GM23338 (cell line): Measurements from ENCODE around the gene DCST2.

Source experiments
- CREB1 ChIP-seq: fragments of 250-450 bp; sonication (Bioruptor Pico); IDR thresholded peaks from 2 replicates; pipeline ENCODE4 v1.5.0; 2020; ENCODE audit warnings: low read depth, mild to moderate bottlenecking, moderate library complexity
- CTCF ChIP-seq, 2 experiments: fragments of 200-600 bp in 1 of 2; sonication (generic) in 1 of 2; conservative IDR thresholded peaks; 2 replicates each; pipeline versions ENCODE4 v1.5.1 to v1.6.1; 2016 to 2017; ENCODE audit warnings: antibody characterized with exemption in 2 of 2, low read depth in 2 of 2, mild to moderate bottlenecking in 2 of 2, moderate library complexity in 1 of 2
- EZH2 ChIP-seq: fragments of 200-600 bp; sonication (generic); IDR thresholded peaks from one replicate; pipeline ENCODE4 v1.8.0; 2017; ENCODE audit warnings: antibody characterized with exemption, mild to moderate bottlenecking, low read depth; ENCODE audit not compliant: unreplicated experiment
- EZH2phosphoT487 ChIP-seq: fragments of 200-600 bp; sonication (generic); IDR thresholded peaks from one replicate; pipeline ENCODE4 v1.8.1; 2018; ENCODE audit warnings: antibody characterized with exemption; ENCODE audit not compliant: unreplicated experiment
- JUNB ChIP-seq: IDR thresholded peaks from one replicate; pipeline ENCODE4 v1.6.1; 2016; ENCODE audit warnings: antibody characterized with exemption; ENCODE audit not compliant: unreplicated experiment
- NANOG ChIP-seq: IDR thresholded peaks from 2 replicates; pipeline ENCODE4 v1.6.1; 2016; ENCODE audit warnings: antibody characterized with exemption, borderline replicate concordance
- POLR2AphosphoS5 ChIP-seq: IDR thresholded peaks from 2 replicates; pipeline ENCODE4 v1.6.1; 2016; ENCODE audit warnings: antibody characterized with exemption, low read depth
- ZNF331 ChIP-seq: fragments of 250-450 bp; sonication (Bioruptor Pico); IDR thresholded peaks from 2 replicates; pipeline ENCODE4 v1.5.0; 2020; ENCODE audit warnings: low read depth, mild to moderate bottlenecking, moderate library complexity
- TF ChIP-seq, protein P1 (sequence below): IDR thresholded peaks from one replicate; pipeline ENCODE4 v1.6.1; 2018; ENCODE audit warnings: antibody characterized with exemption; ENCODE audit not compliant: unreplicated experiment
- TF ChIP-seq, protein P2 (sequence below): IDR thresholded peaks from 2 replicates; pipeline ENCODE4 v1.6.1; 2016; ENCODE audit warnings: antibody characterized with exemption

DNA sequence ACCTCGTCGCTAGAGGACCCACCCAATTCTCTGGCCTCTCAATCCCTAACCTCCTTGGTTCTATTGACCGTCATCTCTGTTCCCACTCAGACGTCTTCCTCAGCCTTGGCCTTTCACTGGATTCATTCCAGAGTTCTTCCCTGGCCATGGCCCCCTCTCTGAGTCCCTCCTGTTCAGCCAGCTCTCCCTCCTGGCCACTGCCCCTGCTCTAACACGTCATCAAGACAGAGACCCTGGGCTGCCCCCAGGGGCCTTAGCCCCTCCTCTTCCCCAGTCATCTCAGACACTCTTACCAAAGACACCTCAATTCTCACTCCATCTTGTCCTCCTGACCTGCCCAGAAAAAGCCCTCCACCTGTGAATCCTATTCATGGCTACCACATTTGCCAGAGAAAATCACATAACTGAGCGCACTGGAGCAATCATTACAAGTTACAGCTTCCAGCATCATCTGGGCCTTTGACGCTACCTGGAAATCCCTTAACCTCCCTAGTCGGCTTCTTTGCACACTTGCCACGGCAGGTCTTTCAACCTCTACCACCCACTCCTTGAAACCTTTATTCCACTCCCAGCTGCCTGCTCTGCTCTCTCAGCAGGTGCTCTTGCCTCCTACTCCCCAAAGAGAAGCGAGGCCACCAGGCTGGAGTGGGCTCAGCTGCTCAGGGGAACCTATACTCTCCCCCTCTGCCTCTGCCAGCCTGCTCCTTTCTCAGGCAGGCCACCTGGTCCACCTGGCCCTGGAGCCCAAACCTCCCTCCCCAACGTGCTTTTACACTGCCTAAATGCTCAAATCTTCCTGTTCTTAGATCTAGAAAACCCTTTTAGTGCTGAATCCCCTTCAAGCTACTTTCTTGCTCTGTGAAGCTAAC is 14.0 kb downstream of the DCST2 start:
- TF ChIP-seq EZH2, result no peak
- no peak for TF ChIP-seq CTCF (conservative IDR thresholded peaks at IDR 0.05; ENCODE audit: low read depth in 2 of 2)
- TF ChIP-seq POLR2AphosphoS5, result no peak
- TF ChIP-seq, protein P1, sequence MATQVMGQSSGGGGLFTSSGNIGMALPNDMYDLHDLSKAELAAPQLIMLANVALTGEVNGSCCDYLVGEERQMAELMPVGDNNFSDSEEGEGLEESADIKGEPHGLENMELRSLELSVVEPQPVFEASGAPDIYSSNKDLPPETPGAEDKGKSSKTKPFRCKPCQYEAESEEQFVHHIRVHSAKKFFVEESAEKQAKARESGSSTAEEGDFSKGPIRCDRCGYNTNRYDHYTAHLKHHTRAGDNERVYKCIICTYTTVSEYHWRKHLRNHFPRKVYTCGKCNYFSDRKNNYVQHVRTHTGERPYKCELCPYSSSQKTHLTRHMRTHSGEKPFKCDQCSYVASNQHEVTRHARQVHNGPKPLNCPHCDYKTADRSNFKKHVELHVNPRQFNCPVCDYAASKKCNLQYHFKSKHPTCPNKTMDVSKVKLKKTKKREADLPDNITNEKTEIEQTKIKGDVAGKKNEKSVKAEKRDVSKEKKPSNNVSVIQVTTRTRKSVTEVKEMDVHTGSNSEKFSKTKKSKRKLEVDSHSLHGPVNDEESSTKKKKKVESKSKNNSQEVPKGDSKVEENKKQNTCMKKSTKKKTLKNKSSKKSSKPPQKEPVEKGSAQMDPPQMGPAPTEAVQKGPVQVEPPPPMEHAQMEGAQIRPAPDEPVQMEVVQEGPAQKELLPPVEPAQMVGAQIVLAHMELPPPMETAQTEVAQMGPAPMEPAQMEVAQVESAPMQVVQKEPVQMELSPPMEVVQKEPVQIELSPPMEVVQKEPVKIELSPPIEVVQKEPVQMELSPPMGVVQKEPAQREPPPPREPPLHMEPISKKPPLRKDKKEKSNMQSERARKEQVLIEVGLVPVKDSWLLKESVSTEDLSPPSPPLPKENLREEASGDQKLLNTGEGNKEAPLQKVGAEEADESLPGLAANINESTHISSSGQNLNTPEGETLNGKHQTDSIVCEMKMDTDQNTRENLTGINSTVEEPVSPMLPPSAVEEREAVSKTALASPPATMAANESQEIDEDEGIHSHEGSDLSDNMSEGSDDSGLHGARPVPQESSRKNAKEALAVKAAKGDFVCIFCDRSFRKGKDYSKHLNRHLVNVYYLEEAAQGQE, result no peak
- TF ChIP-seq ZNF331 (CRISPR knock-in tag), result no peak
- no peak for TF ChIP-seq CREB1 (CRISPR knock-in tag)
- TF ChIP-seq JUNB, result no peak
- TF ChIP-seq NANOG, result no peak
- no peak for TF ChIP-seq EZH2phosphoT487
- TF ChIP-seq, protein P2, sequence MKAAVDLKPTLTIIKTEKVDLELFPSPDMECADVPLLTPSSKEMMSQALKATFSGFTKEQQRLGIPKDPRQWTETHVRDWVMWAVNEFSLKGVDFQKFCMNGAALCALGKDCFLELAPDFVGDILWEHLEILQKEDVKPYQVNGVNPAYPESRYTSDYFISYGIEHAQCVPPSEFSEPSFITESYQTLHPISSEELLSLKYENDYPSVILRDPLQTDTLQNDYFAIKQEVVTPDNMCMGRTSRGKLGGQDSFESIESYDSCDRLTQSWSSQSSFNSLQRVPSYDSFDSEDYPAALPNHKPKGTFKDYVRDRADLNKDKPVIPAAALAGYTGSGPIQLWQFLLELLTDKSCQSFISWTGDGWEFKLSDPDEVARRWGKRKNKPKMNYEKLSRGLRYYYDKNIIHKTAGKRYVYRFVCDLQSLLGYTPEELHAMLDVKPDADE, result no peak
